Stomach smooth muscle (tissue), 2 donors: ENCODE data around the gene LAMC2.
A peak's percentile ranks its signal among the peaks of the same experiment; 100 is the strongest.

Source experiments
- H3K27ac ChIP-seq: one replicate; pipeline ENCODE4 v1.7.0; 2013; ENCODE audit warnings: mild to moderate bottlenecking, low read length, inconsistent platforms
- H3K27me3 ChIP-seq, 2 donors: one replicate each; pipeline ENCODE4 v1.7.0; 2013; ENCODE audit warnings: low read length in 2 of 2; ENCODE audit not compliant: insufficient read depth in 2 of 2, control insufficient read depth in 1 of 2
- H3K36me3 ChIP-seq, 2 donors: one replicate each; pipeline ENCODE4 v1.7.0; 2013; ENCODE audit warnings: low read length in 2 of 2; ENCODE audit not compliant: control insufficient read depth in 2 of 2, insufficient read depth in 2 of 2
- H3K4me1 ChIP-seq: one replicate; pipeline ENCODE4 v1.7.0; 2013; ENCODE audit warnings: low read length; ENCODE audit not compliant: control insufficient read depth, insufficient read depth
- H3K4me3 ChIP-seq, 2 donors: one replicate each; pipeline ENCODE4 v1.7.0; 2013; ENCODE audit warnings: low read length in 2 of 2
- H3K9ac ChIP-seq, 2 donors: one replicate each; pipeline ENCODE4 v1.7.0; 2013; ENCODE audit warnings: low read length in 2 of 2, mild to moderate bottlenecking in 1 of 2
- H3K9me3 ChIP-seq, 2 donors: one replicate each; pipeline ENCODE4 v1.7.0; 2013; ENCODE audit warnings: low read length in 2 of 2; ENCODE audit not compliant: control insufficient read depth in 2 of 2
- donor health status: healthy.
- donor health status: Pancreatic carcinoma.

The LAMC2 gene

DNA sequence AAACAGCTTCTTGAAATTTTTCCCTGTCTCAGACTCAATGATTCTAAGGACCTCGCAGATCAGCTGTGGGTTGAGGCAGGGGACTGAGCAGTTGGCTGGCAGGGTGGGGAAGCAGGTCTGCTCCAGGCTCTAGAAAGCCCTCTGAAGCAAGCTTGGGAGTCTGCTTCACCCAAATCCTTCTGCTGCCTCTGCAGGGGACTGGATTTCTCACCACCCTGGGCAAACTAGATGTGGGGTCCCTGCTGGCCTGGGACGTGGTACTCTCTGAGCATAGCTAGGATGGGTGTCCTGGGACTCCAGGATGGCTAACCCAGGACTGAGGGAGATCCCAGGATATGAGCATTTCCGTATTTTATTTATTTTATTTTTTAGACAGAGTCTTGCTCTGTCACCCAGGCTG, 89.3 kb downstream of the LAMC2 start:
- Histone ChIP-seq H3K4me1 (peaks cover 20% of the 10 kb centered on the region), H3K27ac (no peak overlapping the region), H3K9ac (no peak overlapping the region), H3K36me3 (no peaks in the 10 kb centered on the region), H3K27me3 (no peaks in the 10 kb centered on the region), H3K4me3 (no peak overlapping the region), H3K9me3 (no peaks in the 10 kb centered on the region)

- H3K27me3 ChIP-seq = no peaks in the 10 kb centered on the region
- H3K36me3 ChIP-seq = no peaks in the 10 kb centered on the region
- H3K4me3 ChIP-seq = no peak overlapping the region
- peaks cover 21% of the 10 kb centered on the region for H3K4me1 ChIP-seq
- H3K9me3 ChIP-seq = no peaks in the 10 kb centered on the region
- H3K27ac ChIP-seq = no peak overlapping the region
- no peak overlapping the region for H3K9ac ChIP-seq
Measured at GRCh38 chr1:183276386-183277080, 90.5 kb downstream of the LAMC2 start.

- no peaks in the 10 kb centered on the region for H3K9me3 ChIP-seq
- H3K4me1 ChIP-seq = peaks cover 35% of the 10 kb centered on the region
- no peaks in the 10 kb centered on the region for H3K27me3 ChIP-seq
- H3K36me3 ChIP-seq = no peaks in the 10 kb centered on the region
- H3K27ac ChIP-seq = peak overlapping the region; percentile 73
- no peak overlapping the region for H3K4me3 ChIP-seq
- H3K9ac ChIP-seq = no peak overlapping the region
Measured at GRCh38 chr1:183277821-183278738, 92.0 kb downstream of the LAMC2 start.

DNA sequence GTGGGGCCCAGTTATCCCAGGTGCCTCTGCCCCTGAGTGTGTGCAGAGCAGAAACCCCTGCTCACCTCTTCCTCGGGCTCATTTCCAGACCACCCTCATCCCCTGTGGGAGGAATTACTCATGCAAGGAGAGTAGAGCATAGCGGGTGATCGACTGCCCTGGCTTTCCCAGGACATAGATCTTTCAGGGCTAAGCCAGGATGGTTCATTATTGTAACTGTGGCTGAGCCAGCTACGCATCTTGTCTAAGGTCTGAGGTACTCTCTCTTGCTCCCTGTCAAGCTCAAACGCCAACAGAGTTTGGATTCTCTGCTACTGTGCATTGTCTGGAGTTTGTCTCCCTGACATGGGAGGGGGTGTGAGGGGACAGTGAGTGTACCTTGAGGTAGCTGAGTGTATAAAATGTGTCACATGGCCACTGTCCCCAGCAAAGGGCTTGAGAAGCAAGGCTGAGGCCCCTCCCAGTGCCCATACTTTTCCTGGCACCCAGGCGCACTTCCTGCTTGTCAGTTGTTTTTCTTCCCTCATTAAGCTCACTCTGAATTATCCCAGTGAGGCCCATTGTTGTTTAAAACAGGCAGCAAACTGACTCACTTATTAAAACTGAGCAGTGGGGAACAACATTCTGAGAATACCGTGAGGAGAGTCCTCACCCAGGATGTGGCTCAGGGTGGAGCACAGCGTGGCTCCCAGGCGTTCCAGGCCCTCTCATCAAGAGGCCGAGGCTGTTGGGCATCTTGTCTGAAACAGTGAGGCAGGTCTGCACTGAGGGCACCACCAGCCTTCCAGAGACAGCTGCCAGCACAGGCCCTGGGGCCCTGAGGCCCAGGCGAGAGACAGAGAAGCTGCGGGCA, 92.9 kb downstream of the LAMC2 start:
- Histone ChIP-seq H3K27me3 (no peaks in the 10 kb centered on the region), H3K4me3 (no peak overlapping the region), H3K4me1 (peaks cover 39% of the 10 kb centered on the region), H3K9ac (peak overlapping the region in 1 of 2 donors; percentile 13), H3K9me3 (no peaks in the 10 kb centered on the region), H3K36me3 (no peaks in the 10 kb centered on the region), H3K27ac (peak overlapping the region; percentile 73)

- Histone ChIP-seq H3K27me3 (no peaks in the 10 kb centered on the region), H3K9ac (no peak overlapping the region), H3K4me3 (no peak overlapping the region), H3K9me3 (no peaks in the 10 kb centered on the region), H3K4me1 (peaks cover 39% of the 10 kb centered on the region), H3K36me3 (no peaks in the 10 kb centered on the region), H3K27ac (peak overlapping the region; percentile 73)
Measured at GRCh38 chr1:183279835-183280234, 93.8 kb downstream of the LAMC2 start.

DNA sequence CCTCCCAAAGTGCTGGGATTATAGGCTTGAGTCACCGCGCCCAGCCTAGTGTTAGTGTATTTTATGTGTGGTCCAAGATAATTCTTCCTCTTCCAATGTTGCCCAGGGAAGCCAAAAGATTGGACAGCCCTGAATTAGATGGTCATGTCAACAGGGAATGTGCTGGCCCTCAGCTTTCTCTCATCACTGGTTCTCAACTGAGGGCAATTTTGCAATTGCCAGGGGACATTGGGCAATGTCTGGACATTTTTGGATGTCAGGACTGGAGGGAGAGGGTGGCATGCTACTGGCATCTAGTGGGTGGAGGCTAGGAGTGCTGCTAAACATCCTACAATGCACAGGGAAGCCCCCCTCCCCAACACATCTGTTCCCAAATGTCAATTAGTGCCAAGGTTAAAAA, 95.0 kb downstream of the LAMC2 start:
- peaks cover 39% of the 10 kb centered on the region for H3K4me1 ChIP-seq
- H3K27ac ChIP-seq = peak overlapping the region; percentile 66
- no peaks in the 10 kb centered on the region for H3K36me3 ChIP-seq
- no peaks in the 10 kb centered on the region for H3K27me3 ChIP-seq
- no peaks in the 10 kb centered on the region for H3K9me3 ChIP-seq
- H3K4me3 ChIP-seq = no peak overlapping the region
- no peak overlapping the region for H3K9ac ChIP-seq

DNA sequence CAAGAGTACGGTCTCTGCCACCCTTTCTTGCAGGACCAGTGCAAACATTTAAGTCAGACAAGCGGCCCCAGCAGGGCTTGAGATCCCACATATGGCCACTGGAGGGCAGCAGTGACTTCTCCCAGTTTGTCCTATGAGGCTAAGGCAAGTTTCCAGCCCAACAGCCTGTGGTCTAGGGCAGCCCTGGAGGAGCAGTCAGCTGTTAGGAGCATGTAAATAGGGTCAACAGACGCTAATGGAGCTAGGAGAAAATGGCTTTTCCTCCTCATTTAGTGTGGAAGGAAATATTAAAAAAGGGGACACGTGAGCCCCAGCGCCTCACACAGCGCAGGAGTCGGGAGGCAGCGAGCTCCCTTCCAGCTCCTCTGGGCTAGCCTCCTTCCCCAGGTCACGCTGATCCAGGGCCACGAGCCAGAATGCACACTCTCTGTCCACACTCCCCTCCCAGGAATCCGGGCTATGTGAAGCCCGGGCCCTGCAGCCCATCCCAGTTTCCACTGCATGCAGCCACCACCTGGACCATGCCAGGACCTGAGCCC, 95.6 kb downstream of the LAMC2 start:
- peak overlapping the region; percentile 17 to 21 for H3K9ac ChIP-seq
- H3K36me3 ChIP-seq = no peaks in the 10 kb centered on the region
- peak overlapping the region; percentile 37 to 54 for H3K4me3 ChIP-seq
- no peaks in the 10 kb centered on the region for H3K9me3 ChIP-seq
- H3K4me1 ChIP-seq = peaks cover 41% of the 10 kb centered on the region
- peak overlapping the region; percentile 66 for H3K27ac ChIP-seq
- H3K27me3 ChIP-seq = no peaks in the 10 kb centered on the region

GRCh38 chr1:183282101-183282855, 96.2 kb downstream of the LAMC2 start:
- H3K4me1 ChIP-seq = peaks cover 48% of the 10 kb centered on the region
- H3K4me3 ChIP-seq = peak overlapping the region; percentile 37 to 54
- H3K9me3 ChIP-seq = no peaks in the 10 kb centered on the region
- H3K9ac ChIP-seq = peak overlapping the region in 1 of 2 donors; percentile 17
- no peaks in the 10 kb centered on the region for H3K27me3 ChIP-seq
- no peaks in the 10 kb centered on the region for H3K36me3 ChIP-seq
- peak overlapping the region; percentile 66 for H3K27ac ChIP-seq

GRCh38 chr1:183283286-183283685, 97.2 kb downstream of the LAMC2 start:
- Histone ChIP-seq H3K4me3 (no peak overlapping the region), H3K9ac (no peak overlapping the region), H3K36me3 (no peaks in the 10 kb centered on the region), H3K27ac (no peak overlapping the region), H3K4me1 (peaks cover 51% of the 10 kb centered on the region), H3K27me3 (no peaks in the 10 kb centered on the region), H3K9me3 (no peaks in the 10 kb centered on the region)

- Histone ChIP-seq H3K27ac (no peak overlapping the region), H3K4me1 (peaks cover 45% of the 10 kb centered on the region), H3K36me3 (no peaks in the 10 kb centered on the region), H3K4me3 (no peak overlapping the region), H3K9me3 (peaks cover 0 to 2% of the 10 kb centered on the region in 2 donors), H3K9ac (no peak overlapping the region), H3K27me3 (no peaks in the 10 kb centered on the region)
Measured at GRCh38 chr1:183284086-183284485, 98.0 kb downstream of the LAMC2 start.
